BLaER1 treated with 17β-estradiol and CSF1 and Interleukin-3, amounts not matched to agents 10 nM and 100 nM (cell line): ENCODE data around the gene EPGN.

ENCODE experiments used
- H3K27ac ChIP-seq, 11 experiments: shearing (Covaris generic); formaldehyde crosslinking; 2 replicates each; pipeline ENCODE4 v1.8.1; 2022
- H3K27me3 ChIP-seq, 11 experiments: shearing (Covaris generic); formaldehyde crosslinking; 2 replicates each; pipeline ENCODE4 v1.8.1; 2022
- H3K36me3 ChIP-seq, 11 experiments: shearing (Covaris generic); formaldehyde crosslinking; 2 replicates each; pipeline ENCODE4 v1.8.1; 2022
- H3K4me1 ChIP-seq, 10 experiments: shearing (Covaris generic); formaldehyde crosslinking; 2 replicates each; pipeline ENCODE4 v1.8.1; 2022
- H3K4me2 ChIP-seq, 11 experiments: shearing (Covaris generic); formaldehyde crosslinking; 2 replicates each; pipeline ENCODE4 v1.8.1; 2022
- H3K4me3 ChIP-seq, 10 experiments: shearing (Covaris generic); formaldehyde crosslinking; 2 replicates each; pipeline ENCODE4 v1.8.1; 2022
- H3K9ac ChIP-seq, 11 experiments: shearing (Covaris generic); formaldehyde crosslinking; 2 replicates each; pipeline ENCODE4 v1.8.1; 2022
- H3K9me3 ChIP-seq, 11 experiments: shearing (Covaris generic); formaldehyde crosslinking; replicated peaks in 1 of 11; 2 replicates each; pipeline ENCODE4 v1.8.1; 2022
- H4K20me1 ChIP-seq, 11 experiments: shearing (Covaris generic); formaldehyde crosslinking; 2 replicates each; pipeline ENCODE4 v1.8.1; 2022
- Cebpa-rat ChIP-seq, 11 experiments: shearing (Covaris generic); IDR thresholded peaks; 2 replicates each; pipeline ENCODE4 v1.8.1; 2022

The EPGN gene

GRCh38 chr4:74297539-74297938, 10.7 kb upstream of the EPGN start:
- Histone ChIP-seq H3K9ac (no peak overlapping the region), H3K27me3 (no peaks in the 10 kb centered on the region), H3K4me3 (no peak overlapping the region), H4K20me1 (no peaks in the 10 kb centered on the region), H3K4me1 (no peaks in the 10 kb centered on the region), H3K4me2 (no peak overlapping the region), H3K27ac (no peak overlapping the region), H3K36me3 (no peaks in the 10 kb centered on the region), H3K9me3 (no peaks in the 10 kb centered on the region)
- TF ChIP-seq Cebpa-rat (IDR thresholded peaks at IDR 0.05) = no peak

GRCh38 chr4:74304095-74304625, 4.1 kb upstream of the EPGN start:
- no peaks in the 10 kb centered on the region for H4K20me1 ChIP-seq

GRCh38 chr4:74305000-74305399, 3.3 kb upstream of the EPGN start:
- Histone ChIP-seq H4K20me1 (no peaks in the 10 kb centered on the region), H3K9me3 (no peaks in the 10 kb centered on the region), H3K4me1 (peaks cover 0 to 11% (median 0%) of the 10 kb centered on the region in 10 experiments; a peak in 7 of 20 replicates), H3K36me3 (no peaks in the 10 kb centered on the region), H3K27me3 (no peaks in the 10 kb centered on the region), H3K4me3 (no peak overlapping the region), H3K27ac (no peak overlapping the region), H3K4me2 (no peak overlapping the region), H3K9ac (no peak overlapping the region)
- no peak for TF ChIP-seq Cebpa-rat (IDR thresholded peaks at IDR 0.05)

More at GRCh38 chr4:74304095-74304625, 4.1 kb upstream of the EPGN start:
- Histone ChIP-seq H3K9me3 (no peaks in the 10 kb centered on the region), H3K9ac (no peak overlapping the region), H3K4me3 (no peak overlapping the region), H3K4me1 (peaks cover 0 to 4% (median 0%) of the 10 kb centered on the region in 10 experiments; a peak in 4 of 20 replicates), H3K27ac (no peak overlapping the region), H3K36me3 (no peaks in the 10 kb centered on the region), H3K4me2 (no peak overlapping the region), H3K27me3 (no peaks in the 10 kb centered on the region)
- TF ChIP-seq Cebpa-rat (IDR thresholded peaks at IDR 0.05) = no peak

GRCh38 chr4:74307170-74307569, 1.1 kb upstream of the EPGN start:
- H3K9me3 ChIP-seq = no peaks in the 10 kb centered on the region

GRCh38 chr4:74309223-74309622, 953 bp downstream of the EPGN start:
- no peak for TF ChIP-seq Cebpa-rat (IDR thresholded peaks at IDR 0.05)
- Histone ChIP-seq H3K9me3 (no peaks in the 10 kb centered on the region), H3K36me3 (no peaks in the 10 kb centered on the region), H3K9ac (peak overlapping the region in 1 of 11 experiments; percentile 24; a peak in 1 of 22 replicates), H3K27me3 (no peaks in the 10 kb centered on the region), H3K27ac (no peak overlapping the region), H3K4me1 (peaks cover 0 to 11% (median 0%) of the 10 kb centered on the region in 10 experiments; a peak in 7 of 20 replicates), H3K4me3 (no peak overlapping the region), H3K4me2 (peak overlapping the region in 2 of 11 experiments; percentile 15 to 31; a peak in 2 of 22 replicates), H4K20me1 (no peaks in the 10 kb centered on the region)

More at GRCh38 chr4:74307170-74307569, 1.1 kb upstream of the EPGN start:
- Histone ChIP-seq H3K27me3 (no peaks in the 10 kb centered on the region), H3K4me3 (no peak overlapping the region), H4K20me1 (no peaks in the 10 kb centered on the region), H3K4me2 (no peak overlapping the region), H3K9ac (no peak overlapping the region), H3K36me3 (no peaks in the 10 kb centered on the region), H3K27ac (no peak overlapping the region), H3K4me1 (peaks cover 0 to 11% (median 0%) of the 10 kb centered on the region in 10 experiments; a peak in 7 of 20 replicates)
- no peak for TF ChIP-seq Cebpa-rat (IDR thresholded peaks at IDR 0.05)

- Histone ChIP-seq H3K9me3 (no peaks in the 10 kb centered on the region), H4K20me1 (no peaks in the 10 kb centered on the region), H3K9ac (no peak overlapping the region), H3K36me3 (no peaks in the 10 kb centered on the region), H3K4me2 (no peak overlapping the region), H3K27ac (no peak overlapping the region), H3K4me3 (no peak overlapping the region), H3K27me3 (no peaks in the 10 kb centered on the region), H3K4me1 (peaks cover 0 to 16% (median 0%) of the 10 kb centered on the region in 10 experiments; a peak in 7 of 20 replicates)
- no peak for TF ChIP-seq Cebpa-rat (IDR thresholded peaks at IDR 0.05)
Measured at GRCh38 chr4:74311696-74312313, 3.5 kb downstream of the EPGN start.

- H4K20me1 ChIP-seq = no peaks in the 10 kb centered on the region
- H3K4me2 ChIP-seq = no peak overlapping the region
- no peaks in the 10 kb centered on the region for H3K27me3 ChIP-seq
- H3K36me3 ChIP-seq = no peaks in the 10 kb centered on the region
- no peak overlapping the region for H3K9ac ChIP-seq
- H3K4me1 ChIP-seq = peaks cover 0 to 12% (median 0%) of the 10 kb centered on the region in 10 experiments; a peak in 7 of 20 replicates
- no peak overlapping the region for H3K27ac ChIP-seq
- no peaks in the 10 kb centered on the region for H3K9me3 ChIP-seq
- TF ChIP-seq Cebpa-rat (IDR thresholded peaks at IDR 0.05) = no peak
- no peak overlapping the region for H3K4me3 ChIP-seq
Measured at GRCh38 chr4:74314329-74314728, 6.1 kb downstream of the EPGN start.

GRCh38 chr4:74314944-74315343, 6.7 kb downstream of the EPGN start:
- Histone ChIP-seq H3K4me2 (no peak overlapping the region), H3K4me3 (no peak overlapping the region), H3K27ac (no peak overlapping the region), H3K36me3 (no peaks in the 10 kb centered on the region), H3K4me1 (peaks cover 0 to 7% (median 0%) of the 10 kb centered on the region in 10 experiments; a peak in 4 of 20 replicates), H3K9ac (no peak overlapping the region), H4K20me1 (no peaks in the 10 kb centered on the region), H3K27me3 (no peaks in the 10 kb centered on the region), H3K9me3 (no peaks in the 10 kb centered on the region)
- no peak for TF ChIP-seq Cebpa-rat (IDR thresholded peaks at IDR 0.05)

GRCh38 chr4:74315376-74315775, 7.1 kb downstream of the EPGN start:
- H3K9ac ChIP-seq = no peak overlapping the region
- H3K4me1 ChIP-seq = peaks cover 0 to 7% (median 0%) of the 10 kb centered on the region in 10 experiments; a peak in 3 of 20 replicates
- no peaks in the 10 kb centered on the region for H3K36me3 ChIP-seq
- H4K20me1 ChIP-seq = no peaks in the 10 kb centered on the region
- no peak for TF ChIP-seq Cebpa-rat (IDR thresholded peaks at IDR 0.05)
- H3K4me3 ChIP-seq = no peak overlapping the region
- no peaks in the 10 kb centered on the region for H3K27me3 ChIP-seq
- no peaks in the 10 kb centered on the region for H3K9me3 ChIP-seq
- no peak overlapping the region for H3K27ac ChIP-seq
- no peak overlapping the region for H3K4me2 ChIP-seq

- TF ChIP-seq Cebpa-rat (IDR thresholded peaks at IDR 0.05) = no peak
- no peak overlapping the region for H3K9ac ChIP-seq
- peaks cover 0 to 7% (median 0%) of the 10 kb centered on the region in 10 experiments; a peak in 3 of 20 replicates for H3K4me1 ChIP-seq
- no peaks in the 10 kb centered on the region for H4K20me1 ChIP-seq
- H3K4me2 ChIP-seq = peak overlapping the region in 3 of 11 experiments; percentile 27 to 44 (median 40); a peak in 4 of 22 replicates
- H3K9me3 ChIP-seq = no peaks in the 10 kb centered on the region
- H3K27me3 ChIP-seq = no peaks in the 10 kb centered on the region
- no peak overlapping the region for H3K27ac ChIP-seq
- H3K36me3 ChIP-seq = no peaks in the 10 kb centered on the region
- no peak overlapping the region for H3K4me3 ChIP-seq
Measured at GRCh38 chr4:74316397-74316796, 8.1 kb downstream of the EPGN start.
